ENCODE data around the gene PLA2G4B. TPM values are rescaled to one million over a fixed set of nuclear protein-coding genes. Genes with fewer than 3 reads are reported as not detected.

PLA2G4B gene
- total and polyA plus RNA-seq, 10 of the 15 experiments (the other 5 are each of a cell fraction or from before 2014, with no cell fraction given): 0.22 to 6.6 (median 2.9) TPM

GRCh38 chr15:41872166-41872747 is 33.6 kb downstream of the PLA2G4B start (continued):
- TF ChIP-seq CTCF (IDR thresholded peaks at IDR 0.05 in 2 of 3, conservative IDR thresholded peaks at IDR 0.05 in 1 of 3; ENCODE audit: control insufficient read depth in 2 of 3, extremely low read depth in 1 of 3, insufficient read depth in 1 of 3, low read depth in 3 of 3, low read length in 3 of 3) (no peak), RCOR1 (conservative IDR thresholded peaks at IDR 0.05; ENCODE audit: low read depth, low read length) (no peak), TARDBP (IDR thresholded peaks at IDR 0.05; ENCODE audit: borderline replicate concordance) (no peak), HDGF (IDR thresholded peaks at IDR 0.05) (no peak), MEF2A (IDR thresholded peaks at IDR 0.05; ENCODE audit: insufficient read depth, low read depth, low read length) (no peak), SMAD1 (IDR thresholded peaks at IDR 0.05; ENCODE audit: low read depth, partially characterized antibody) (no peak), BACH1 (IDR thresholded peaks at IDR 0.05; ENCODE audit: borderline replicate concordance) (no peak), ZNF207 (IDR thresholded peaks at IDR 0.05; ENCODE audit: borderline replicate concordance) (no peak)

- Histone ChIP-seq H3K9me3 (replicated peaks; ENCODE audit: control insufficient read depth, insufficient read depth, low read length) (no peaks in the 10 kb centered on the region), H3K27ac (ENCODE audit: control insufficient read depth, insufficient read depth) (no peak overlapping the region), H4K20me1 (ENCODE audit: control insufficient read depth, insufficient read depth) (no peaks in the 10 kb centered on the region), H3K4me3 (no peak overlapping the region), H3K4me1 (ENCODE audit: control insufficient read depth, insufficient read depth, low read length) (no peaks in the 10 kb centered on the region), H2AFZ (ENCODE audit: control insufficient read depth, low read depth, low read length) (no peak overlapping the region), H3K9ac (ENCODE audit: control insufficient read depth, insufficient read depth, low read length) (no peak overlapping the region), H3K4me2 (ENCODE audit: control insufficient read depth, insufficient read depth) (no peak overlapping the region), H3K36me3 (ENCODE audit: control insufficient read depth in 2 of 2, insufficient read depth in 2 of 2, low read length in 1 of 2) (no peaks in the 10 kb centered on the region), H3K79me2 (ENCODE audit: control insufficient read depth, insufficient read depth, low read length) (no peaks in the 10 kb centered on the region), H3K27me3 (replicated peaks in 1 of 2; ENCODE audit: control insufficient read depth in 2 of 2, insufficient read depth in 2 of 2, low read length in 1 of 2) (no peaks in the 10 kb centered on the region; a peak in 2 of 4 replicates)
- POLR2A ChIA-PET: no interaction called here
- no TSS peak for BruUV-seq (replicated peaks)
- TF ChIP-seq USF2 (IDR thresholded peaks at IDR 0.05; ENCODE audit: borderline replicate concordance, low read depth, low read length) (no peak), HSF1 (IDR thresholded peaks at IDR 0.05; ENCODE audit: low read depth, low read length) (no peak), SREBF1 (IDR thresholded peaks at IDR 0.05; ENCODE audit: low read length) (no peak), NR2F1 (conservative IDR thresholded peaks at IDR 0.05) (no peak), MTA3 (IDR thresholded peaks at IDR 0.05; ENCODE audit: borderline replicate concordance, low read length) (no peak), RELA (IDR thresholded peaks at IDR 0.05; ENCODE audit: borderline replicate concordance, partially characterized antibody) (no peak)
- WGBS (ENCODE audit: insufficient coverage, insufficient replicate concordance, low lambda C conversion rate, missing lambda C conversion rate): 44% methylated on average over 8 of the region's 8 CpGs
- in situ Hi-C loops (cut with MboI) (no loop called here), intact Hi-C loops (cut with micrococcal nuclease; ENCODE audit: unreplicated experiment) (no loop called here)
- ATAC-seq: no peak
- SMC1A ChIA-PET (ENCODE audit: uncharacterized antibody, unreplicated experiment): no interaction called here
- no peak for DNase-seq (ENCODE audit: low read depth, low spot score)
- RAD21 ChIA-PET (ENCODE audit: unreplicated experiment): no interaction called here
- CTCF ChIA-PET: no interaction called here
- FAIRE-seq: no peak
Observed at GRCh38 chr15:41873711-41874110, 35.1 kb downstream of the PLA2G4B start.

Data from GM12878 (cell line).